Natural killer cell (primary cell): ENCODE measurements around the gene SPTBN4. TPM values are rescaled to one million over a fixed set of nuclear protein-coding genes. Genes with fewer than 3 reads are reported as not detected.
"Not testable (repeated sequence)": the region's sequence is repeated elsewhere in the genome, so short reads cannot be mapped to it uniquely, and the experiment has no call there.

Experiments
- ATAC-seq, 3 donors: fragments of 150-1000 bp in 2 of 3; fragments of 200-7000 bp in 1 of 3; cut with Tn5 transposase; 1 replicate in 1 of 3; 2 replicates in 2 of 3; pipeline ENCODE4 v1.10.0; 2021; ENCODE audit warnings: mild to moderate bottlenecking in 2 of 3, moderate library complexity in 2 of 3
- DNase-seq, 2 donors: peaks; one replicate each; pipeline versions ENCODE4 v3.0.0 to v3.0.0-alpha.2; 2013 to 2021; ENCODE audit warnings: mixed read lengths in 1 of 2
- H3K27ac ChIP-seq: one replicate; pipeline ENCODE4 v1.5.1; 2013; ENCODE audit warnings: mild to moderate bottlenecking, low read length
- H3K27me3 ChIP-seq: one replicate; pipeline ENCODE4 v1.6.1; 2013; ENCODE audit warnings: low read length; ENCODE audit not compliant: control insufficient read depth, insufficient read depth
- H3K36me3 ChIP-seq: one replicate; pipeline ENCODE4 v1.6.1; 2013; ENCODE audit warnings: low read length; ENCODE audit not compliant: control insufficient read depth, insufficient read depth
- H3K4me1 ChIP-seq: one replicate; pipeline ENCODE4 v1.6.1; 2013; ENCODE audit warnings: low read length; ENCODE audit not compliant: control insufficient read depth, insufficient read depth
- H3K4me3 ChIP-seq: one replicate; pipeline ENCODE4 v1.5.1; 2013; ENCODE audit warnings: low read length
- H3K9me3 ChIP-seq: one replicate; pipeline ENCODE4 v1.6.1; 2013; ENCODE audit warnings: low read length; ENCODE audit not compliant: control insufficient read depth, insufficient read depth
- H3K27ac Mint-ChIP-seq, 2 donors: one replicate each; pipeline ENCODE4 v1.8.0; 2022; ENCODE audit warnings: mild to moderate bottlenecking in 2 of 2, mixed read lengths in 2 of 2, moderate library complexity in 1 of 2
- H3K27me3 Mint-ChIP-seq, 2 donors: one replicate each; pipeline ENCODE4 v1.8.0; 2022; ENCODE audit warnings: low read depth in 2 of 2, mixed read lengths in 2 of 2
- H3K36me3 Mint-ChIP-seq: one replicate; pipeline ENCODE4 v1.8.0; 2022; ENCODE audit warnings: mixed read lengths
- H3K4me1 Mint-ChIP-seq, 2 donors: one replicate each; pipeline ENCODE4 v1.8.0; 2022; ENCODE audit warnings: mixed read lengths in 2 of 2
- H3K4me3 Mint-ChIP-seq: one replicate; pipeline ENCODE4 v1.8.0; 2022; ENCODE audit warnings: mild to moderate bottlenecking, moderate library complexity, mixed read lengths
- H3K9me3 Mint-ChIP-seq, 2 donors: one replicate each; pipeline ENCODE4 v1.8.0; 2022; ENCODE audit warnings: mixed read lengths in 2 of 2
- WGBS: methylation state at CpG from one replicate; pipeline ENCODE4 v1.1.7; 2013; ENCODE audit warnings: missing lambda C conversion rate; ENCODE audit not compliant: insufficient coverage; 5-methylcytosine and 5-hydroxymethylcytosine counted together
- intact Hi-C: fragments of 100-400 bp; cut with micrococcal nuclease; formaldehyde crosslinking; loops from one replicate; pipeline ENCODE4 v1.14.2; 2022
- total RNA-seq, 4 donors: library from RNA; stranded (reverse); fragments of 120-200 nt in 1 of 4; gene quantifications; one replicate each; pipeline versions ENCODE4 v1.2.3 to v1.2.4, GENCODE V29; 2013 to 2022
- TF ChIP-seq, protein P1 (sequence below): fragments of 200-600 bp; IDR thresholded peaks from one replicate; pipeline ENCODE4 v1.8.0; 2022; ENCODE audit warnings: antibody characterized with exemption

SPTBN4 gene
- total RNA-seq, 3 donors from 2014 or later (not counting 1 experiment from before 2014, with no cell fraction given), result 0.16 to 0.63 (median 0.31) TPM

DNA sequence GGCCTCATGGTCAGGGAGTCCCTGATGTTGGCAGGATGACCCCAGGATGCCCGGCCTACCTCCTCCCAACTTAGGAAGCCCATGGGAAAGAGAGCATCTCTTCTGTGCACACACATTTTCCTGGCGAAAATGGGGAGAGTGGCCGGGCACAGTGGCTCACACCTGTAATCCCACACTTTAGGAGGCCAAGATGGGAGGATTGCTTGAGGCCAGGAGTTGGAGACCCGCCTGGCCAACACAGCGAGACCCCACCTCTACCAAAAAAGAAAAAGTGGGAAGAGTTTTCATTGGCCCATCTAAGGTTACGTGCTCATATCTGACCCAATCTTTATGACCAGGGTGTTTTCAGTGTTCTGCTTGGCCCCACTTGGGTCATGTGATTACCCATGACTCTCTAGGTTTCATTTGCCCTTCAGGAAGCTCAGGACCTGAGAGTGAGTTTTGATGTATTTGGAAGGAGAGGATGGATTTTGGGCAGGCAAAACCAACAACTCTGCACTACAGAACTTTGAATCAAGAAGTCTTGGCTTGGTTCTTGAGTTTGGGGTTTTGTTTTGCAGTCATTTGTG is 76.3 kb downstream of the SPTBN4 start:
- H3K27ac Mint-ChIP-seq, result no peak overlapping the region
- H3K27me3 Mint-ChIP-seq, result peaks cover 0 to 6% of the 10 kb centered on the region in 2 donors
- DNase-seq (no peak), ATAC-seq (no peak)
- H3K27me3 ChIP-seq, result peaks cover under 1% of the 10 kb centered on the region
- no peaks in the 10 kb centered on the region for H3K4me1 Mint-ChIP-seq
- H3K4me3 Mint-ChIP-seq, result no peak overlapping the region
- no peaks in the 10 kb centered on the region for H3K36me3 ChIP-seq
- WGBS, result 90% methylated on average over 4 of the region's 6 CpGs
- H3K4me3 ChIP-seq, result no peak overlapping the region
- no peaks in the 10 kb centered on the region for H3K36me3 Mint-ChIP-seq
- TF ChIP-seq, protein P1, sequence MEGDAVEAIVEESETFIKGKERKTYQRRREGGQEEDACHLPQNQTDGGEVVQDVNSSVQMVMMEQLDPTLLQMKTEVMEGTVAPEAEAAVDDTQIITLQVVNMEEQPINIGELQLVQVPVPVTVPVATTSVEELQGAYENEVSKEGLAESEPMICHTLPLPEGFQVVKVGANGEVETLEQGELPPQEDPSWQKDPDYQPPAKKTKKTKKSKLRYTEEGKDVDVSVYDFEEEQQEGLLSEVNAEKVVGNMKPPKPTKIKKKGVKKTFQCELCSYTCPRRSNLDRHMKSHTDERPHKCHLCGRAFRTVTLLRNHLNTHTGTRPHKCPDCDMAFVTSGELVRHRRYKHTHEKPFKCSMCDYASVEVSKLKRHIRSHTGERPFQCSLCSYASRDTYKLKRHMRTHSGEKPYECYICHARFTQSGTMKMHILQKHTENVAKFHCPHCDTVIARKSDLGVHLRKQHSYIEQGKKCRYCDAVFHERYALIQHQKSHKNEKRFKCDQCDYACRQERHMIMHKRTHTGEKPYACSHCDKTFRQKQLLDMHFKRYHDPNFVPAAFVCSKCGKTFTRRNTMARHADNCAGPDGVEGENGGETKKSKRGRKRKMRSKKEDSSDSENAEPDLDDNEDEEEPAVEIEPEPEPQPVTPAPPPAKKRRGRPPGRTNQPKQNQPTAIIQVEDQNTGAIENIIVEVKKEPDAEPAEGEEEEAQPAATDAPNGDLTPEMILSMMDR, result no peak
- no peaks in the 10 kb centered on the region for H3K9me3 Mint-ChIP-seq
- H3K4me1 ChIP-seq, result no peaks in the 10 kb centered on the region
- intact Hi-C loops, result no loop called here
- no peak overlapping the region for H3K27ac ChIP-seq
- H3K9me3 ChIP-seq, result no peaks in the 10 kb centered on the region

- not testable (repeated sequence) for H3K36me3 Mint-ChIP-seq, DNase-seq, H3K27ac Mint-ChIP-seq, H3K4me1 ChIP-seq, H3K4me3 ChIP-seq, H3K4me3 Mint-ChIP-seq, H3K36me3 ChIP-seq, H3K9me3 ChIP-seq, H3K4me1 Mint-ChIP-seq, ATAC-seq, H3K27ac ChIP-seq, H3K9me3 Mint-ChIP-seq
- H3K27me3 ChIP-seq, result peaks cover 12% of the 10 kb centered on the region
- peaks cover 18 to 25% of the 10 kb centered on the region in 2 donors for H3K27me3 Mint-ChIP-seq
- intact Hi-C loops, result loop anchor here (5.0 kb wide), 1 partner anchor 86 kb away; no protein-coding TSS in a partner anchor
- 62% methylated on average over 2 of the region's 3 CpGs for WGBS
Observed at GRCh38 chr19:40546153-40546841, 79.5 kb downstream of the SPTBN4 start.

- not testable (repeated sequence) for ATAC-seq, H3K9me3 ChIP-seq, DNase-seq, H3K36me3 ChIP-seq, H3K4me3 ChIP-seq, H3K4me3 Mint-ChIP-seq, H3K4me1 Mint-ChIP-seq, H3K36me3 Mint-ChIP-seq, H3K4me1 ChIP-seq, H3K27ac ChIP-seq, H3K27ac Mint-ChIP-seq, H3K9me3 Mint-ChIP-seq
- peaks cover 18 to 26% of the 10 kb centered on the region in 2 donors for H3K27me3 Mint-ChIP-seq
- no CpG with 5 or more reads among the region's 4 CpGs for WGBS
- intact Hi-C loops, result loop anchor here (5.0 kb wide), 1 partner anchor 85 kb away; no protein-coding TSS in a partner anchor
- peaks cover 12% of the 10 kb centered on the region for H3K27me3 ChIP-seq
Observed at GRCh38 chr19:40547190-40547589, 80.4 kb downstream of the SPTBN4 start.

- Mint-ChIP-seq H3K27me3 (peaks cover 23 to 25% of the 10 kb centered on the region in 2 donors), H3K9me3 (no peaks in the 10 kb centered on the region), H3K36me3 (no peaks in the 10 kb centered on the region), H3K27ac (no peak overlapping the region), H3K4me1 (peaks cover 0 to 5% of the 10 kb centered on the region in 2 donors), H3K4me3 (no peak overlapping the region)
- TF ChIP-seq, protein P1, result no peak
- H3K9me3 ChIP-seq, result no peaks in the 10 kb centered on the region
- ATAC-seq, result no peak
- WGBS, result 67% methylated on average over 1 of the region's 1 CpG
- intact Hi-C loops, result loop anchor here (5.0 kb wide), 1 partner anchor 84 kb away; no protein-coding TSS in a partner anchor
- no peak overlapping the region for H3K4me3 ChIP-seq
- H3K36me3 ChIP-seq, result no peaks in the 10 kb centered on the region
- H3K27ac ChIP-seq, result no peak overlapping the region
- no peak for DNase-seq
- H3K4me1 ChIP-seq, result peaks cover 5% of the 10 kb centered on the region
- peaks cover 12% of the 10 kb centered on the region for H3K27me3 ChIP-seq
Observed at GRCh38 chr19:40547836-40548235, 81.0 kb downstream of the SPTBN4 start.
